Keratinocyte (primary cell): ENCODE measurements around the gene OR56B4. TPM values are rescaled to one million over a fixed set of nuclear protein-coding genes. Genes with fewer than 3 reads are reported as not detected.

Source experiments
- DNase-seq: peaks from one replicate; pipeline ENCODE4 v3.0.0-alpha.2; 2011; ENCODE audit warnings: low read depth, missing footprints, low spot score
- FAIRE-seq: peaks from 2 replicates; lab custom pipeline; 2011; peaks lifted over from hg19 to GRCh38; lab: Jason Lieb, UNC
- H2AFZ ChIP-seq: 2 replicates; pipeline ENCODE4 v1.6.0; 2012; ENCODE audit warnings: low read length, control low read depth, inconsistent platforms; ENCODE audit not compliant: control insufficient read depth
- H3K27ac ChIP-seq: 2 replicates; pipeline ENCODE4 v1.5.1; 2011; ENCODE audit warnings: low read length; ENCODE audit not compliant: control insufficient read depth, insufficient read depth
- H3K27me3 ChIP-seq: 3 replicates; pipeline ENCODE4 v1.6.0; 2011; ENCODE audit warnings: low read length; ENCODE audit not compliant: control insufficient read depth, insufficient read depth; ENCODE audit errors: extremely low read depth
- H3K36me3 ChIP-seq, 2 experiments: 2 replicates in 1 of 2; 3 replicates in 1 of 2; pipeline ENCODE4 v1.5.1; 2011; ENCODE audit warnings: low read length in 2 of 2, mild to moderate bottlenecking in 1 of 2; ENCODE audit not compliant: control insufficient read depth in 2 of 2, insufficient read depth in 2 of 2; ENCODE audit errors: extremely low read depth in 1 of 2
- H3K4me1 ChIP-seq: 3 replicates; pipeline ENCODE4 v1.5.1; 2011; ENCODE audit warnings: low read length; ENCODE audit not compliant: control insufficient read depth, insufficient read depth; ENCODE audit errors: extremely low read depth
- H3K4me2 ChIP-seq: 3 replicates; pipeline ENCODE4 v1.6.0; 2011; ENCODE audit warnings: low read depth, low read length; ENCODE audit not compliant: control insufficient read depth, insufficient read depth; ENCODE audit errors: extremely low read depth
- H3K4me3 ChIP-seq, 3 experiments: fragments of 200-600 bp in 1 of 3; sonication (generic) in 1 of 3; 2 replicates in 2 of 3; 3 replicates in 1 of 3; pipeline ENCODE4 v1.5.1; 2011 to 2016; ENCODE audit warnings: low read length in 3 of 3, mild to moderate bottlenecking in 3 of 3, control low read depth in 2 of 3, inconsistent platforms in 1 of 3, low read depth in 1 of 3, mixed read lengths in 1 of 3, mixed run types in 1 of 3, moderate library complexity in 1 of 3; ENCODE audit not compliant: control insufficient read depth in 2 of 3, insufficient read depth in 2 of 3; ENCODE audit errors: extremely low read depth in 1 of 3
- H3K79me2 ChIP-seq: 2 replicates; pipeline ENCODE4 v1.6.0; 2012; ENCODE audit warnings: low read length; ENCODE audit not compliant: control insufficient read depth, insufficient read depth
- H3K9ac ChIP-seq: 3 replicates; pipeline ENCODE4 v1.6.0; 2011; ENCODE audit warnings: low read length; ENCODE audit not compliant: control insufficient read depth, insufficient read depth; ENCODE audit errors: extremely low read depth
- H3K9me1 ChIP-seq: 3 replicates; pipeline ENCODE4 v1.6.0; 2011; ENCODE audit warnings: low read length; ENCODE audit not compliant: control insufficient read depth, insufficient read depth; ENCODE audit errors: extremely low read depth
- H3K9me3 ChIP-seq: 2 replicates; pipeline ENCODE4 v1.5.1; 2012; ENCODE audit warnings: low read depth, low read length; ENCODE audit not compliant: control insufficient read depth
- H4K20me1 ChIP-seq: 3 replicates; pipeline ENCODE4 v1.6.0; 2011; ENCODE audit warnings: low read length; ENCODE audit not compliant: control insufficient read depth, insufficient read depth; ENCODE audit errors: extremely low read depth
- EZH2 ChIP-seq: IDR thresholded peaks from one replicate; pipeline ENCODE4 v1.6.1; 2012; ENCODE audit warnings: inconsistent platforms, mild to moderate bottlenecking, low read length, moderate library complexity
- dilution Hi-C: fragments of 300-500 bp; cut with MboI; formaldehyde crosslinking; loops from one replicate; pipeline ENCODE4 v1.7.0; 2020; ENCODE audit warnings: low sequenced_read_pairs; ENCODE audit not compliant: extremely low pct_ligation_motif_present
- polyA plus RNA-seq, 5 experiments: library from polyadenylated mRNA; depleted of rRNA in 3 of 5; stranded (reverse) in 3 of 5; stranded (forward) in 1 of 5; unstranded in 1 of 5; fragments of >200 nt; gene quantifications; 1 replicate in 1 of 5; 2 replicates in 3 of 5; 3 replicates in 1 of 5; pipeline versions ENCODE4 v1.2.1 to v1.2.3, GENCODE V29; 2011 to 2012; ENCODE audit warnings: missing spikeins in 2 of 5, low read depth in 1 of 5, low replicate concordance in 1 of 5
- TF ChIP-seq, protein P1 (sequence below), 3 experiments: IDR thresholded peaks in 1 of 3; conservative IDR thresholded peaks in 1 of 3; optimal IDR thresholded peaks in 1 of 3; 2 replicates in 2 of 3; 3 replicates in 1 of 3; pipeline versions ENCODE3 to v1.5.1; 2011; ENCODE audit warnings: low read length in 3 of 3, mild to moderate bottlenecking in 3 of 3, moderate library complexity in 2 of 3, control low read depth in 1 of 3, inconsistent platforms in 1 of 3; ENCODE audit not compliant: insufficient read depth in 2 of 3; ENCODE audit errors: extremely low read depth in 1 of 3

Gene OR56B4
- polyA plus RNA-seq, 1 donor (not counting 4 experiments of a cell fraction or from before 2014, with no cell fraction given): not detected

- Histone ChIP-seq H3K36me3 (no peaks in the 10 kb centered on the region), H3K27me3 (no peaks in the 10 kb centered on the region), H3K4me3 (no peak overlapping the region), H3K9me3 (no peaks in the 10 kb centered on the region), H3K4me2 (no peak overlapping the region), H3K9ac (no peak overlapping the region), H3K4me1 (no peaks in the 10 kb centered on the region), H3K79me2 (no peaks in the 10 kb centered on the region), H3K9me1 (no peaks in the 10 kb centered on the region), H2AFZ (no peak overlapping the region), H4K20me1 (no peaks in the 10 kb centered on the region), H3K27ac (no peak overlapping the region)
- no peak for DNase-seq
- FAIRE-seq: no peak
- no peak for TF ChIP-seq EZH2
- TF ChIP-seq, protein P1, sequence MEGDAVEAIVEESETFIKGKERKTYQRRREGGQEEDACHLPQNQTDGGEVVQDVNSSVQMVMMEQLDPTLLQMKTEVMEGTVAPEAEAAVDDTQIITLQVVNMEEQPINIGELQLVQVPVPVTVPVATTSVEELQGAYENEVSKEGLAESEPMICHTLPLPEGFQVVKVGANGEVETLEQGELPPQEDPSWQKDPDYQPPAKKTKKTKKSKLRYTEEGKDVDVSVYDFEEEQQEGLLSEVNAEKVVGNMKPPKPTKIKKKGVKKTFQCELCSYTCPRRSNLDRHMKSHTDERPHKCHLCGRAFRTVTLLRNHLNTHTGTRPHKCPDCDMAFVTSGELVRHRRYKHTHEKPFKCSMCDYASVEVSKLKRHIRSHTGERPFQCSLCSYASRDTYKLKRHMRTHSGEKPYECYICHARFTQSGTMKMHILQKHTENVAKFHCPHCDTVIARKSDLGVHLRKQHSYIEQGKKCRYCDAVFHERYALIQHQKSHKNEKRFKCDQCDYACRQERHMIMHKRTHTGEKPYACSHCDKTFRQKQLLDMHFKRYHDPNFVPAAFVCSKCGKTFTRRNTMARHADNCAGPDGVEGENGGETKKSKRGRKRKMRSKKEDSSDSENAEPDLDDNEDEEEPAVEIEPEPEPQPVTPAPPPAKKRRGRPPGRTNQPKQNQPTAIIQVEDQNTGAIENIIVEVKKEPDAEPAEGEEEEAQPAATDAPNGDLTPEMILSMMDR (optimal IDR thresholded peaks at IDR 0.05 in 1 of 3, IDR thresholded peaks at IDR 0.05 in 1 of 3, conservative IDR thresholded peaks at IDR 0.05 in 1 of 3; ENCODE audit: extremely low read depth in 1 of 3, insufficient read depth in 2 of 3, low read length in 3 of 3): no peak
- dilution Hi-C loops: no loop called here
These were observed 13.3 kb upstream of the OR56B4 start for GRCh38 chr11:6094186-6094585.

GRCh38 chr11:6095798-6096197 lies 11.7 kb upstream of the OR56B4 start:
- no peaks in the 10 kb centered on the region for H3K4me1 ChIP-seq
- H3K9ac ChIP-seq: no peak overlapping the region
- no peak overlapping the region for H2AFZ ChIP-seq
- no peak for DNase-seq
- FAIRE-seq: no peak
- H3K4me3 ChIP-seq: no peak overlapping the region
- H3K27ac ChIP-seq: no peak overlapping the region
- H3K36me3 ChIP-seq: no peaks in the 10 kb centered on the region
- H3K4me2 ChIP-seq: no peak overlapping the region
- H3K27me3 ChIP-seq: no peaks in the 10 kb centered on the region
- H3K9me3 ChIP-seq: no peaks in the 10 kb centered on the region
- no peaks in the 10 kb centered on the region for H3K9me1 ChIP-seq
- no peaks in the 10 kb centered on the region for H4K20me1 ChIP-seq
- no peaks in the 10 kb centered on the region for H3K79me2 ChIP-seq
- TF ChIP-seq, protein P1 (optimal IDR thresholded peaks at IDR 0.05 in 1 of 3, IDR thresholded peaks at IDR 0.05 in 1 of 3, conservative IDR thresholded peaks at IDR 0.05 in 1 of 3; ENCODE audit: extremely low read depth in 1 of 3, insufficient read depth in 2 of 3, low read length in 3 of 3): no peak
- no peak for TF ChIP-seq EZH2
- dilution Hi-C loops: no loop called here
